Spleen (tissue), 7 donors: Measurements from ENCODE around the gene SLC52A3.
"Not testable (repeated sequence)": the region's sequence is repeated elsewhere in the genome, so short reads cannot be mapped to it uniquely, and the experiment has no call there.

Experiments
- POLR2A ChIP-seq, 3 donors: fragments of 450-650 bp; IDR thresholded peaks; one replicate each; pipeline ENCODE4 v1.5.1; 2017; ENCODE audit warnings: antibody characterized with exemption in 3 of 3, mild to moderate bottlenecking in 1 of 3
- POLR2AphosphoS5 ChIP-seq, 3 donors: sonication (generic); formaldehyde crosslinking; IDR thresholded peaks; one replicate each; pipeline ENCODE4 v1.5.1; 2017; ENCODE audit warnings: antibody characterized with exemption in 3 of 3
- TF ChIP-seq, protein P1 (sequence below), 11 experiments: fragments of 200-600 bp in 7 of 11; fragments of 450-650 bp in 4 of 11; sonication (generic) in 4 of 11; IDR thresholded peaks in 8 of 11; conservative IDR thresholded peaks in 3 of 11; 1 replicate in 7 of 11; 2 replicates in 4 of 11; pipeline versions ENCODE4 v1.4.0 to v1.8.0; 2016 to 2021; ENCODE audit warnings: antibody characterized with exemption in 11 of 11, inconsistent platforms in 4 of 11, mild to moderate bottlenecking in 1 of 11
- donor health status: DM: no; HTN: no; CAD: no; lungs with moderate emphysema.
- donor health status: DM: no; HTN: no; CAD: no.
- donor health status: DM: no; HTN: no; CAD: no.

DNA sequence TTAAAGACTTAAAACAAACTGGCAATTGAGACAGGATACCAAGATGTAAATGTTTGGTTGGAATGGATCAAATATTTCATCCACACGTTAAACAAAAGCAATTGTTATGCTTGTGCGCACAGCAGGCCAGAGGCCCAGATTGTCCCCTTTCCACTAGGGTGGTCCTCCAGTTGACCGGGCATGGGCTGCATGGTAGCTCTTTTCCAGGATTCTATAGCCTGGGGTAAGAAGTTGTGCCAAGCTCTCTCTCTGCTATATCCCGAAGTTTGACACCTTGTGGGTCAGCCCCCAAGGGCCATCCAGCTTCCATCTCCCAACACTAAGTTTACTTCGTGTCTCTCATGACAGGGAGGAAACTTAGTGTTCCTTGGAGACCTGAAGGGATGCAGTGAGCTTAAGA, 30.4 kb upstream of the SLC52A3 start:
- TF ChIP-seq, protein P1, sequence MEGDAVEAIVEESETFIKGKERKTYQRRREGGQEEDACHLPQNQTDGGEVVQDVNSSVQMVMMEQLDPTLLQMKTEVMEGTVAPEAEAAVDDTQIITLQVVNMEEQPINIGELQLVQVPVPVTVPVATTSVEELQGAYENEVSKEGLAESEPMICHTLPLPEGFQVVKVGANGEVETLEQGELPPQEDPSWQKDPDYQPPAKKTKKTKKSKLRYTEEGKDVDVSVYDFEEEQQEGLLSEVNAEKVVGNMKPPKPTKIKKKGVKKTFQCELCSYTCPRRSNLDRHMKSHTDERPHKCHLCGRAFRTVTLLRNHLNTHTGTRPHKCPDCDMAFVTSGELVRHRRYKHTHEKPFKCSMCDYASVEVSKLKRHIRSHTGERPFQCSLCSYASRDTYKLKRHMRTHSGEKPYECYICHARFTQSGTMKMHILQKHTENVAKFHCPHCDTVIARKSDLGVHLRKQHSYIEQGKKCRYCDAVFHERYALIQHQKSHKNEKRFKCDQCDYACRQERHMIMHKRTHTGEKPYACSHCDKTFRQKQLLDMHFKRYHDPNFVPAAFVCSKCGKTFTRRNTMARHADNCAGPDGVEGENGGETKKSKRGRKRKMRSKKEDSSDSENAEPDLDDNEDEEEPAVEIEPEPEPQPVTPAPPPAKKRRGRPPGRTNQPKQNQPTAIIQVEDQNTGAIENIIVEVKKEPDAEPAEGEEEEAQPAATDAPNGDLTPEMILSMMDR (IDR thresholded peaks at IDR 0.05 in 8 of 11, conservative IDR thresholded peaks at IDR 0.05 in 3 of 11), result not testable (repeated sequence)
- not testable (repeated sequence) for TF ChIP-seq POLR2AphosphoS5, POLR2A (IDR thresholded peaks at IDR 0.05)
